Tibial nerve (tissue), 4 donors: ENCODE data around the gene VSNL1. TPM values are rescaled to one million over a fixed set of nuclear protein-coding genes. Genes with fewer than 3 reads are reported as not detected.

Experiments used
- DNase-seq, 2 donors: peaks; one replicate each; pipeline ENCODE4 v3.0.0-alpha.2; 2019; ENCODE audit warnings: low spot score in 2 of 2
- H3K27ac ChIP-seq, 4 donors: fragments of 200-600 bp; sonication (generic) in 3 of 4; one replicate each; pipeline ENCODE4 v1.5.1; 2017 to 2019; ENCODE audit warnings: mild to moderate bottlenecking in 1 of 4
- H3K27me3 ChIP-seq, 2 donors: fragments of 200-600 bp; sonication (generic) in 1 of 2; one replicate each; pipeline versions ENCODE4 v1.5.1 to v1.6.0; 2017 to 2019
- H3K36me3 ChIP-seq, 3 donors: fragments of 200-600 bp; sonication (generic); one replicate each; pipeline ENCODE4 v1.5.1; 2018 to 2019
- H3K4me1 ChIP-seq, 4 donors: fragments of 200-600 bp; sonication (generic) in 3 of 4; one replicate each; pipeline ENCODE4 v1.5.1; 2017 to 2019
- H3K4me3 ChIP-seq, 4 donors: fragments of 200-600 bp; sonication (generic) in 3 of 4; one replicate each; pipeline ENCODE4 v1.5.1; 2017 to 2019; ENCODE audit warnings: mild to moderate bottlenecking in 1 of 4, moderate library complexity in 1 of 4
- H3K9me3 ChIP-seq, 4 donors: fragments of 200-600 bp; sonication (generic) in 3 of 4; one replicate each; pipeline ENCODE4 v1.5.1; 2017 to 2019
- EP300 ChIP-seq, 2 donors: sonication (generic); formaldehyde crosslinking; IDR thresholded peaks; one replicate each; pipeline ENCODE4 v1.6.1; 2017; ENCODE audit warnings: antibody characterized with exemption in 2 of 2, mild to moderate bottlenecking in 1 of 2
- POLR2A ChIP-seq, 2 donors: fragments of 450-650 bp; IDR thresholded peaks; one replicate each; pipeline ENCODE4 v1.6.1; 2017; ENCODE audit warnings: antibody characterized with exemption in 2 of 2, mild to moderate bottlenecking in 2 of 2, moderate library complexity in 2 of 2
- WGBS, 2 donors: methylation state at CpG; one replicate each; pipeline ENCODE4 v1.1.5; 2018; 5-methylcytosine and 5-hydroxymethylcytosine counted together
- total RNA-seq, 4 donors: library from RNA; depleted of rRNA; stranded (reverse); fragments of >200 nt; gene quantifications; one replicate each; pipeline ENCODE4 v1.1.0, GENCODE V29; 2016
- TF ChIP-seq, protein P1 (sequence below), 5 experiments: fragments of 200-600 bp in 3 of 5; fragments of 450-650 bp in 2 of 5; sonication (generic) in 3 of 5; IDR thresholded peaks; one replicate each; pipeline ENCODE4 v1.5.1; 2016 to 2019; ENCODE audit warnings: antibody characterized with exemption in 5 of 5, mild to moderate bottlenecking in 3 of 5, moderate library complexity in 2 of 5

Gene VSNL1
- total RNA-seq, 4 donors from 2014 or later = 0.63 to 1.2 TPM; not detected in 2

DNA sequence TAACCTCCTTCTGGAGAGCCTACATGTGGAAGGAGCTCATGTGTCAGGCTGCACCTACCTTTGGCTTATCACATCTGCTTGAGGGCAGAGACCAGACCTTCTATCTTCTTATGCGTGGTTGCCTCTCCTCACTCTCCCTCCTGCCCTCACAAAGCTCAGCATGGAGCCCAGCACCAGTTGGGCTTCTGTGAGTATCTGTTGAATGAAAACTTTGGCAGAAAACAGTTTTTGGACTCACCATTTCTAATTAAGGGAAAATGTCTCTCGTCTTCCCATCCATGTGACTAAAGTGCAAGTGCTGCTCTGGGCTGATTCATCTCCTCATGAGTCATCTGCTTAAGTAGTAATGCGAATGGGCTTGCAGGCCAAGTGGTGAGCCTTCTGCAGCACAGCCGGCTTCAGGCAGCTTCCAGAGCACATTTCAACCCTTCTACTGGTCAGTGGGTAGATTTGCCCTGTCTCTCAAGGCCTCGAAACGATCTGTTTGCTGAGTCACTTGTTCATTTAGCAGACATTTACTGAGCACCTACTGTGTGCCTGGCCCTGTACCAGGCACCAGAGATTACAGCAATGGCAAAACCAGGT lies 102.6 kb downstream of the VSNL1 start:
- H3K4me1 ChIP-seq = peaks cover 0 to 19% (median 0%) of the 10 kb centered on the region in 4 donors
- H3K27ac ChIP-seq = no peak overlapping the region
- no peaks in the 10 kb centered on the region for H3K36me3 ChIP-seq
- TF ChIP-seq, protein P1, sequence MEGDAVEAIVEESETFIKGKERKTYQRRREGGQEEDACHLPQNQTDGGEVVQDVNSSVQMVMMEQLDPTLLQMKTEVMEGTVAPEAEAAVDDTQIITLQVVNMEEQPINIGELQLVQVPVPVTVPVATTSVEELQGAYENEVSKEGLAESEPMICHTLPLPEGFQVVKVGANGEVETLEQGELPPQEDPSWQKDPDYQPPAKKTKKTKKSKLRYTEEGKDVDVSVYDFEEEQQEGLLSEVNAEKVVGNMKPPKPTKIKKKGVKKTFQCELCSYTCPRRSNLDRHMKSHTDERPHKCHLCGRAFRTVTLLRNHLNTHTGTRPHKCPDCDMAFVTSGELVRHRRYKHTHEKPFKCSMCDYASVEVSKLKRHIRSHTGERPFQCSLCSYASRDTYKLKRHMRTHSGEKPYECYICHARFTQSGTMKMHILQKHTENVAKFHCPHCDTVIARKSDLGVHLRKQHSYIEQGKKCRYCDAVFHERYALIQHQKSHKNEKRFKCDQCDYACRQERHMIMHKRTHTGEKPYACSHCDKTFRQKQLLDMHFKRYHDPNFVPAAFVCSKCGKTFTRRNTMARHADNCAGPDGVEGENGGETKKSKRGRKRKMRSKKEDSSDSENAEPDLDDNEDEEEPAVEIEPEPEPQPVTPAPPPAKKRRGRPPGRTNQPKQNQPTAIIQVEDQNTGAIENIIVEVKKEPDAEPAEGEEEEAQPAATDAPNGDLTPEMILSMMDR (IDR thresholded peaks at IDR 0.05) = no peak
- TF ChIP-seq POLR2A (IDR thresholded peaks at IDR 0.05) (no peak), EP300 (IDR thresholded peaks at IDR 0.05) (no peak)
- H3K9me3 ChIP-seq = no peaks in the 10 kb centered on the region
- DNase-seq = peak in 1 of 2 donors; percentile 21
- 65 to 66% methylated on average over 6 of the region's 6 CpGs for WGBS, 2 donors
- no peaks in the 10 kb centered on the region for H3K27me3 ChIP-seq
- H3K4me3 ChIP-seq = no peak overlapping the region

DNA sequence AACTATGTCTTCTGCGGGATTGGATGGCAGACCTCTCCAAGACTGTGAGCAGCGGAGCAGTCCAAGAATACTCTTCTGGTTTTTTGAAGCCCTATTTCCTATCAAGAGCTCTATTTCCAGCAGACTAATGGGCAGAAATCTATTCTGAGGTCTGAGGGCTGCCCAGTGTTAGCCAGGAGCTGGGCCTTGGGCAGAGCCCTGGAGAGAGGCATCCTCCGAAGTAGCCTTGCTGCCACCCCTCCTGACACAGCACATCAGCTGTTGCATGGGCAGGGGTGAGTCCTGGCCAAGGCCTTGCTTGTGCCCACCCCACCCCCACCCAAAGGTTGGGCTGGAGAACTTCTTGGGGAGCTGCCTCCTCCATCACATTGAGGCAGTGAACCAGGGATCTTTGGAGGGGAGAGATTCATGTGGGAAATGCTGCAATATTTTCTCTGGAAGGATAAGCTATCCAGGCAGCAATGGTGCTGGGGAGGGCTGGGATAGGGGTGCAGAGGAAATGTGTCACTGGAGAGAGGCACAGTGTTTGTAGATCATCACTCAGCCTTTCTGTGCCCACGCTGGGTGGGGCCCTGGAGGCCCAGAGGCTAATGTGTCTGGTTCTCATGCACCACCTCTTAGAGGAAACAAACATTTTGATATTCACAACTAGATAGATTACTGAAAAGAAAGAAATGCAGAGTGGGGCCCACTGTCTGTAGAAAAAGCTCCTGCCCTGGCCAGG lies 104.7 kb downstream of the VSNL1 start:
- 83 to 86% methylated on average over 4 of the region's 4 CpGs for WGBS, 2 donors
- no peaks in the 10 kb centered on the region for H3K36me3 ChIP-seq
- peaks cover 0 to 19% (median 0%) of the 10 kb centered on the region in 4 donors for H3K4me1 ChIP-seq
- H3K27ac ChIP-seq = no peak overlapping the region
- no peak overlapping the region for H3K4me3 ChIP-seq
- DNase-seq = no peak
- H3K27me3 ChIP-seq = no peaks in the 10 kb centered on the region
- TF ChIP-seq, protein P1 (IDR thresholded peaks at IDR 0.05) = no peak
- no peak for TF ChIP-seq POLR2A (IDR thresholded peaks at IDR 0.05)
- no peak for TF ChIP-seq EP300 (IDR thresholded peaks at IDR 0.05)
- no peaks in the 10 kb centered on the region for H3K9me3 ChIP-seq

DNA sequence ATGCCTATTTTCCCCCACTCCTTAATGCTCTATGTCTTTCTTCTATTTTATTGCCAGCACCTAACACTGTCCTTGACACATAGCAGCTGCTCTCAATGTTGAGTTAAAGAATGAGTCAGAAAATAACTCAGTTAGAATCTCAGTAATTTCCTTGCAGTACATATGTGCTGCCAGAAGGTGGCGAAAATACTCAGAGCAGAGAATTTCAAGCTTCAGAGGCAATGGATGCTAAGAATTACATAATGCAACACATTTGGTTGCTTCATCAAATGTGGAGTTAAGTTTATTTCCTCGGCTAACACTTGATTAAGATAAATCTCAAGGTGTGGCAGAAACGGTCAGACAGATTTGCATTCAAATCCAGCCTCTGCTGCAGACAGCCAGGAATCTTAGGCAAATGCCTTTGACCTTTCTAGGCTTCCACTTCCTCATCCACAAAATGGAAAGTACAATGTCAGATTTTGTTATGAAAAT lies 105.6 kb downstream of the VSNL1 start:
- H3K4me3 ChIP-seq = no peak overlapping the region
- no peaks in the 10 kb centered on the region for H3K36me3 ChIP-seq
- H3K27me3 ChIP-seq = no peaks in the 10 kb centered on the region
- peaks cover 0 to 19% (median 0%) of the 10 kb centered on the region in 4 donors for H3K4me1 ChIP-seq
- DNase-seq = peak in 1 of 2 donors; percentile 81
- no peak overlapping the region for H3K27ac ChIP-seq
- H3K9me3 ChIP-seq = no peaks in the 10 kb centered on the region
- TF ChIP-seq EP300 (IDR thresholded peaks at IDR 0.05) = no peak
- TF ChIP-seq, protein P1 (IDR thresholded peaks at IDR 0.05) = peak; percentile 77 to 82 (median 80)
- 0 to 2% methylated on average over 3 of the region's 3 CpGs for WGBS, 2 donors

DNA sequence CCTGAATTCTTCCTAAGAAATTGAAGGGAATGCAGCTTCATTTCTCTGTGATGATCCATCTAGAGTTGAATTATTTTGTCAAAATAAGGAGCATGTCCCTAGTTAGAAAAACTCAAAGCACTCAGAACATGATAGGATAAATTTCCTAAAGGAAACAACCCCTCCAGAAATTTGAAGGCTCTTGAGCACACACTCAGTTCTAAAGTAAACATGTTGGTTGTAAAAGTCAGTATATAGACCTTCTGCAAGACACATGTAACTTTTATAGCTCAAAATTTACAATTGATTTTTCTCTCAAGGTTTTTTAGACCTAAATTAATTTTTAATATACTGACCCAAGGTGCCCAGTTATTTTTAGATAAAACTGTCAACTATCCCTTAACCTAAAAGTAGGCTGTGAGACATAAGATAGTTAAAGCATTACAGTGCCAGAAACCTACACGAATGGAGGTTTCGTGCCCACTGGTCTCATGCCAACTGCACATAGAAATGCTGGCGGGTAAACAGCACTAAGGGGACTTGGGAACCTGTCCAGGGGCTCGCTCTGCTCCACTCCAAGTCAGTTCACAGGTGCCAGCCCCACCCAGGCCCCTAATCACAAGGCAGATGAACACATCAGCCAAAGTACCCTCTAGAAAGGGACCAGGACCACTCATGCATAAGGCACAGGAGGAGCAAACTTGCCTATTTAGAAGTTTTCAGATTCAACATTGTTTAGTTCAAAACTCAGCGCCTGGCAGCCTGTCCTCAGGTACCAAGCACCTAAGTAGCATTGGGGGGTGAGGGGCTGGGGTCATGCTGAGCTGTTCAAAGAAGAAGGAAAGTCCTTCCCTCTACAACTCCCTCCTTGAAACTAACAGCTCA lies 106.6 kb downstream of the VSNL1 start:
- Histone ChIP-seq H3K27me3 (no peaks in the 10 kb centered on the region), H3K27ac (no peak overlapping the region), H3K9me3 (no peaks in the 10 kb centered on the region), H3K4me3 (no peak overlapping the region), H3K36me3 (no peaks in the 10 kb centered on the region), H3K4me1 (peaks cover 0 to 19% (median 0%) of the 10 kb centered on the region in 4 donors)
- TF ChIP-seq, protein P1 (IDR thresholded peaks at IDR 0.05) = no peak
- no peak for TF ChIP-seq EP300 (IDR thresholded peaks at IDR 0.05)
- TF ChIP-seq POLR2A (IDR thresholded peaks at IDR 0.05) = no peak
- DNase-seq = no peak
- 56 to 68% methylated on average over 5 of the region's 5 CpGs for WGBS, 2 donors
